HG02798 (cell line): ENCODE results near the gene NEO1.

Experiments
- ATAC-seq: cut with Tn5 transposase; IDR thresholded peaks from one replicate; pipeline ENCODE4 v1.9.1; 2021; ENCODE audit warnings: mild to moderate bottlenecking; ENCODE audit not compliant: unreplicated experiment, poor library complexity

Gene NEO1

GRCh38 chr15:73344056-73344455, 291.8 kb downstream of the NEO1 start:
- no peak for ATAC-seq

- ATAC-seq: no peak
Observed at GRCh38 chr15:73345658-73346057, 293.4 kb downstream of the NEO1 start.

- no peak for ATAC-seq
Observed at GRCh38 chr15:73346735-73347312, 294.6 kb downstream of the NEO1 start.

GRCh38 chr15:73349191-73349590, 296.9 kb downstream of the NEO1 start:
- no peak for ATAC-seq

DNA sequence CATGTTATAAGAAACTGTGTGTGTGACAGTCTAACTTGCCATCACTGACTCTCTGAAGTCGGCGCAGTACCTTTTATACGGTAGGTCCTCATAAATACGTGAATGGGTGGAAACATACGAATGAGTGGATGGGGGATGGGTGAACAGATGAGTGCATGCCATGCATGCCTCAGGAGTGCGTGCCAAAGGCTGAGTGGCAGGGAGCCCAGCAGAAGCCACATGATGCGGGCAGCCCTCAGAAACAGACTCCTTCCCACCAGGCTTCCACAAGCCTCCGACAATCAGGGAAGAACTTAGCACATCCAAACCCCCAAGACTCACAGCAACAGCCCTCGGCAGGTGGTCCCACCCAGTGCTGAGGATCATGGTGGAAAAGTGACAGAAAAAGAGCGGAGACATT, 299.8 kb downstream of the NEO1 start:
- no peak for ATAC-seq

DNA sequence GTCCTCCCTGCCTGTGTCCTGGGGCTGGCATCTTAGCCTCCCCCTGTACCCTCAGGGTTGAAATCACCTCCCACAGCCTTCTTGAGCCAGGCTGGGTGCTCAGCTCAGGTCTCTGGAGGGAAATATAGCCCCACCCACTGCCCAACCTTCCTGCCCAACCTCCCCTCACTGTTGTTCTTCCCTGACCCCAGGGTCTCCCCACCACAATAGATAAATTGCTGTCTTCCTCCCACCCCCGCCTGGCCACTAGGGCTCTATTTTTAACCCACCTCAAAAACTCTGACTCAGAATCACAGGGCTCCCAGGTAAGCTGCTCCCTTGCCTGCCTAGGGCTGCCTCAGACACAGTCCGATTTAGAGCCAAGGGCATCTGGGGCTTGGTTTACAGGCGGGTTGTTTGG, 301.5 kb downstream of the NEO1 start:
- ATAC-seq: no peak

- no peak for ATAC-seq
Observed at GRCh38 chr15:73354241-73354640, 302.0 kb downstream of the NEO1 start.
